SKM-1 treated with dmso at 0.1 percent for 144 hours (cell line): ENCODE data around the gene PTPN14.

Experiments
- DNase-seq: peaks from one replicate; lab custom pipeline; 2025; ENCODE audit not compliant: unreplicated experiment; lab: John Stamatoyannopoulos, UW

The PTPN14 gene

GRCh38 chr1:214569357-214570004 lies 18.1 kb upstream of the PTPN14 start:
- DNase-seq = no peak

- DNase-seq = no peak
Measured at GRCh38 chr1:214568328-214568727, 16.9 kb upstream of the PTPN14 start.

- no peak for DNase-seq
Measured at GRCh38 chr1:214567481-214567980, 16.1 kb upstream of the PTPN14 start.

GRCh38 chr1:214566158-214567104 lies 15.0 kb upstream of the PTPN14 start:
- no peak for DNase-seq

- DNase-seq = no peak
Measured at GRCh38 chr1:214565310-214565709, 13.9 kb upstream of the PTPN14 start.

GRCh38 chr1:214563881-214564280 lies 12.5 kb upstream of the PTPN14 start:
- DNase-seq = no peak

- peak; percentile 52 for DNase-seq
Measured at GRCh38 chr1:214557952-214558735, 6.7 kb upstream of the PTPN14 start.

GRCh38 chr1:214553142-214553710 lies 1.8 kb upstream of the PTPN14 start:
- DNase-seq = no peak

- DNase-seq = no peak
Measured at GRCh38 chr1:214552174-214552608, 789 bp upstream of the PTPN14 start.

GRCh38 chr1:214550857-214551435 lies 456 bp downstream of the PTPN14 start:
- DNase-seq = no peak

GRCh38 chr1:214550013-214550856 lies 1.2 kb downstream of the PTPN14 start:
- no peak for DNase-seq

- no peak for DNase-seq
Measured at GRCh38 chr1:214549604-214550003, 1.8 kb downstream of the PTPN14 start.

- DNase-seq = no peak
Measured at GRCh38 chr1:214548988-214549387, 2.4 kb downstream of the PTPN14 start.

- no peak for DNase-seq
Measured at GRCh38 chr1:214548271-214548670, 3.1 kb downstream of the PTPN14 start.

GRCh38 chr1:214547747-214548146 lies 3.7 kb downstream of the PTPN14 start:
- no peak for DNase-seq

GRCh38 chr1:214546886-214547641 lies 4.3 kb downstream of the PTPN14 start:
- no peak for DNase-seq

GRCh38 chr1:214546084-214546483 lies 5.3 kb downstream of the PTPN14 start:
- DNase-seq = no peak

- no peak for DNase-seq
Measured at GRCh38 chr1:214545293-214545692, 6.1 kb downstream of the PTPN14 start.

GRCh38 chr1:214544791-214545190 lies 6.6 kb downstream of the PTPN14 start:
- DNase-seq = no peak
